Liver (tissue), 9 donors: ENCODE results near the gene GRIN2A. TPM values are rescaled to one million over a fixed set of nuclear protein-coding genes. Genes with fewer than 3 reads are reported as not detected.

Experiments used
- DNase-seq: peaks from one replicate; pipeline ENCODE4 v3.0.0-alpha.2; 2017; ENCODE audit warnings: low spot score
- H3K27ac ChIP-seq, 2 donors: one replicate each; pipeline ENCODE4 v1.7.0; 2013; ENCODE audit warnings: inconsistent platforms in 2 of 2, low read length in 2 of 2, control low read depth in 1 of 2, low read depth in 1 of 2, mild to moderate bottlenecking in 1 of 2
- H3K27me3 ChIP-seq, 4 donors: one replicate each; pipeline versions ENCODE4 v1.6.1 to v1.7.0; 2013; ENCODE audit warnings: low read length in 3 of 4, inconsistent platforms in 1 of 4, mild to moderate bottlenecking in 1 of 4, moderate library complexity in 1 of 4; ENCODE audit not compliant: control insufficient read depth in 4 of 4, insufficient read depth in 4 of 4
- H3K36me3 ChIP-seq, 4 donors: one replicate each; pipeline versions ENCODE4 v1.6.1 to v1.7.0; 2013; ENCODE audit warnings: low read length in 3 of 4, mild to moderate bottlenecking in 3 of 4, low read depth in 1 of 4, moderate library complexity in 1 of 4; ENCODE audit not compliant: control insufficient read depth in 4 of 4, insufficient read depth in 3 of 4
- H3K4me1 ChIP-seq, 4 donors: one replicate each; pipeline versions ENCODE4 v1.6.1 to v1.7.0; 2013; ENCODE audit warnings: low read length in 3 of 4, mild to moderate bottlenecking in 3 of 4, moderate library complexity in 1 of 4; ENCODE audit not compliant: control insufficient read depth in 4 of 4, insufficient read depth in 4 of 4
- H3K4me3 ChIP-seq, 3 donors: one replicate each; pipeline versions ENCODE4 v1.6.1 to v1.7.0; 2013; ENCODE audit warnings: low read length in 3 of 3, control low read depth in 1 of 3, low read depth in 1 of 3, mild to moderate bottlenecking in 1 of 3
- H3K9ac ChIP-seq, 2 donors: one replicate each; pipeline ENCODE4 v1.7.0; 2013; ENCODE audit warnings: low read length in 2 of 2, mild to moderate bottlenecking in 2 of 2, moderate library complexity in 2 of 2, control low read depth in 1 of 2, low read depth in 1 of 2
- H3K9me3 ChIP-seq, 4 donors: one replicate each; pipeline versions ENCODE4 v1.6.1 to v1.7.0; 2013; ENCODE audit warnings: low read length in 3 of 4; ENCODE audit not compliant: control insufficient read depth in 4 of 4
- EGR1 ChIP-seq, 2 donors: IDR thresholded peaks; 2 replicates each; pipeline ENCODE4 v1.6.1; 2016 to 2018; ENCODE audit warnings: antibody characterized with exemption in 2 of 2, low read depth in 2 of 2
- GABPA ChIP-seq, 2 donors: IDR thresholded peaks in 1 of 2; conservative IDR thresholded peaks in 1 of 2; 2 replicates each; pipeline ENCODE4 v1.6.1; 2016; ENCODE audit warnings: antibody characterized with exemption in 2 of 2, mild to moderate bottlenecking in 1 of 2, moderate library complexity in 1 of 2
- HNF4A ChIP-seq, 2 donors: conservative IDR thresholded peaks; 2 replicates each; pipeline ENCODE4 v1.6.1; 2016; ENCODE audit warnings: antibody characterized with exemption in 2 of 2, mild to moderate bottlenecking in 2 of 2
- HNF4G ChIP-seq: IDR thresholded peaks from 2 replicates; pipeline ENCODE4 v1.6.1; 2016; ENCODE audit warnings: antibody characterized with exemption
- JUND ChIP-seq, 2 donors: IDR thresholded peaks; 2 replicates each; pipeline ENCODE4 v1.6.1; 2016; ENCODE audit warnings: antibody characterized with exemption in 2 of 2
- RXRA ChIP-seq, 2 donors: IDR thresholded peaks; 2 replicates each; pipeline ENCODE4 v1.6.1; 2017 to 2018; ENCODE audit warnings: antibody characterized with exemption in 2 of 2, mild to moderate bottlenecking in 1 of 2
- YY1 ChIP-seq: IDR thresholded peaks from 2 replicates; pipeline ENCODE4 v1.6.1; 2016; ENCODE audit warnings: antibody characterized with exemption, mild to moderate bottlenecking
- WGBS: extraction: QIAGEN DNeasy Blood & Tissue Kit; methylation state at CpG from one replicate; pipeline ENCODE4 v1.1.7; 2013; 5-methylcytosine and 5-hydroxymethylcytosine counted together
- polyA plus RNA-seq, 2 donors: library from polyadenylated mRNA; stranded (reverse) in 1 of 2; unstranded in 1 of 2; fragments of 200-250 nt in 1 of 2; fragments of >200 nt in 1 of 2; fragmentation: Nextera tagmentation in 1 of 2; extraction: Ambion mirVana in 1 of 2; gene quantifications; one replicate each; pipeline versions ENCODE4 v1.2.1 to v1.2.3, GENCODE V29; 2013 to 2015
- total RNA-seq, 2 donors: library from RNA; depleted of rRNA; stranded (reverse); fragments of >200 nt; gene quantifications; one replicate each; pipeline ENCODE4 v1.2.3, GENCODE V29; 2014
- TF ChIP-seq, protein P1 (sequence below): IDR thresholded peaks from 2 replicates; pipeline ENCODE4 v1.6.1; 2016; ENCODE audit warnings: antibody characterized with exemption, mild to moderate bottlenecking
- TF ChIP-seq, protein P2 (sequence below): fragments of 150-350 bp; IDR thresholded peaks from 2 replicates; pipeline ENCODE4 v1.5.1; 2017; ENCODE audit warnings: improper control_type of control experiment, low read depth, low read length; ENCODE audit not compliant: missing input control
- TF ChIP-seq, protein P3 (sequence below): IDR thresholded peaks from 2 replicates; pipeline ENCODE4 v1.6.1; 2016; ENCODE audit warnings: antibody characterized with exemption
- donor health status: healthy.
- donor health status: healthy.
- donor health status: healthy.
- donor health status: healthy.
- donor health status: healthy.

Gene GRIN2A
- total and polyA plus RNA-seq, 4 donors, result under 0.01 to 0.08 (median 0.07) TPM; not detected in 1

DNA sequence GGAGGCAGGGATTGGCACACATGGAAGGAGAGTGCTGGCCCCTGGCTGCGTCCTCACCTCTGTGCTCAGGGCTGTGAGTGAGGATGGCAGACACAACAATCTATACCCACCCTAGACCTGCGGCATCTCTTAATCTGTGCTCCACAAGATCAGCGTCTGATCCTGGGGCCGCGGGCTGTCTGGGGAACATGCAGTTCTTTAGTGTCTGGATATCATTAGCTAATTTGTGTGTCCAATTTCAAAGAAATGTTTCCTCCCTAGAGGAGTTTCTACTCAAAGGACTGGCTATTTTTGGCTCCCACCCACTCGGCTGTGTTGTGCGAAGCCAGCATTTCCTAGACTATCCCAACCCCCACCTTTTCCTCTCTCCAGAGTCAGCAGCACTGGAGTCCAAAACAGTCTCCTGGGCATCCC lies 93.8 kb downstream of the GRIN2A start (continued):
- TF ChIP-seq, protein P1, sequence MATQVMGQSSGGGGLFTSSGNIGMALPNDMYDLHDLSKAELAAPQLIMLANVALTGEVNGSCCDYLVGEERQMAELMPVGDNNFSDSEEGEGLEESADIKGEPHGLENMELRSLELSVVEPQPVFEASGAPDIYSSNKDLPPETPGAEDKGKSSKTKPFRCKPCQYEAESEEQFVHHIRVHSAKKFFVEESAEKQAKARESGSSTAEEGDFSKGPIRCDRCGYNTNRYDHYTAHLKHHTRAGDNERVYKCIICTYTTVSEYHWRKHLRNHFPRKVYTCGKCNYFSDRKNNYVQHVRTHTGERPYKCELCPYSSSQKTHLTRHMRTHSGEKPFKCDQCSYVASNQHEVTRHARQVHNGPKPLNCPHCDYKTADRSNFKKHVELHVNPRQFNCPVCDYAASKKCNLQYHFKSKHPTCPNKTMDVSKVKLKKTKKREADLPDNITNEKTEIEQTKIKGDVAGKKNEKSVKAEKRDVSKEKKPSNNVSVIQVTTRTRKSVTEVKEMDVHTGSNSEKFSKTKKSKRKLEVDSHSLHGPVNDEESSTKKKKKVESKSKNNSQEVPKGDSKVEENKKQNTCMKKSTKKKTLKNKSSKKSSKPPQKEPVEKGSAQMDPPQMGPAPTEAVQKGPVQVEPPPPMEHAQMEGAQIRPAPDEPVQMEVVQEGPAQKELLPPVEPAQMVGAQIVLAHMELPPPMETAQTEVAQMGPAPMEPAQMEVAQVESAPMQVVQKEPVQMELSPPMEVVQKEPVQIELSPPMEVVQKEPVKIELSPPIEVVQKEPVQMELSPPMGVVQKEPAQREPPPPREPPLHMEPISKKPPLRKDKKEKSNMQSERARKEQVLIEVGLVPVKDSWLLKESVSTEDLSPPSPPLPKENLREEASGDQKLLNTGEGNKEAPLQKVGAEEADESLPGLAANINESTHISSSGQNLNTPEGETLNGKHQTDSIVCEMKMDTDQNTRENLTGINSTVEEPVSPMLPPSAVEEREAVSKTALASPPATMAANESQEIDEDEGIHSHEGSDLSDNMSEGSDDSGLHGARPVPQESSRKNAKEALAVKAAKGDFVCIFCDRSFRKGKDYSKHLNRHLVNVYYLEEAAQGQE, result no peak
- TF ChIP-seq, protein P2, sequence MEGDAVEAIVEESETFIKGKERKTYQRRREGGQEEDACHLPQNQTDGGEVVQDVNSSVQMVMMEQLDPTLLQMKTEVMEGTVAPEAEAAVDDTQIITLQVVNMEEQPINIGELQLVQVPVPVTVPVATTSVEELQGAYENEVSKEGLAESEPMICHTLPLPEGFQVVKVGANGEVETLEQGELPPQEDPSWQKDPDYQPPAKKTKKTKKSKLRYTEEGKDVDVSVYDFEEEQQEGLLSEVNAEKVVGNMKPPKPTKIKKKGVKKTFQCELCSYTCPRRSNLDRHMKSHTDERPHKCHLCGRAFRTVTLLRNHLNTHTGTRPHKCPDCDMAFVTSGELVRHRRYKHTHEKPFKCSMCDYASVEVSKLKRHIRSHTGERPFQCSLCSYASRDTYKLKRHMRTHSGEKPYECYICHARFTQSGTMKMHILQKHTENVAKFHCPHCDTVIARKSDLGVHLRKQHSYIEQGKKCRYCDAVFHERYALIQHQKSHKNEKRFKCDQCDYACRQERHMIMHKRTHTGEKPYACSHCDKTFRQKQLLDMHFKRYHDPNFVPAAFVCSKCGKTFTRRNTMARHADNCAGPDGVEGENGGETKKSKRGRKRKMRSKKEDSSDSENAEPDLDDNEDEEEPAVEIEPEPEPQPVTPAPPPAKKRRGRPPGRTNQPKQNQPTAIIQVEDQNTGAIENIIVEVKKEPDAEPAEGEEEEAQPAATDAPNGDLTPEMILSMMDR, result no peak
- TF ChIP-seq RXRA (IDR thresholded peaks at IDR 0.05) (no peak), EGR1 (IDR thresholded peaks at IDR 0.05; ENCODE audit: low read depth in 2 of 2) (no peak)

DNA sequence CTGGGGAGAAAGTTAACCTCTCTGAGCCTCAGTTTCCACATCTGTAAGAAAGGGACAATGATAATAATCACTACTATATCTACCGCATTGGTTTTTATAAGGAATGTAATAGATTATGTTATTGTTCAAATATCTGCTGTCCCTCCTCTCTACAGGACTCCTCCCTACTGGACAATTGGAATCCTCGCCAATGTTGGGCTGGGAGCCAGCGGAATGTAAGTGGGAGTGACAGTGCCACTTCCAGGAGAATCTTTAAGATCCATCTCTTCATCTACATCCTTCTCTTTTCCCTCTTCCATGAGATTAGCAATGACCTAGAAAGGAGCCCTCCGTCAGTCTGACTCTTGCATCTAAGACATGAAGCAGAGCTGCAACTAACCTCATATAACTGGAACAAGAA lies 95.1 kb downstream of the GRIN2A start:
- no peak overlapping the region for H3K27ac ChIP-seq
- peaks cover 0 to 10% (median 0%) of the 10 kb centered on the region in 4 donors for H3K27me3 ChIP-seq
- WGBS, result 87% methylated on average over 4 of the region's 4 CpGs

More for the DNA sequence above, 95.1 kb downstream of the GRIN2A start:
- H3K4me1 ChIP-seq, result no peaks in the 10 kb centered on the region
- TF ChIP-seq GABPA (IDR thresholded peaks at IDR 0.05 in 1 of 2, conservative IDR thresholded peaks at IDR 0.05 in 1 of 2), result no peak
- TF ChIP-seq, protein P2, result no peak
- TF ChIP-seq HNF4G, result no peak
- no peak for TF ChIP-seq JUND (IDR thresholded peaks at IDR 0.05)
- no peak for TF ChIP-seq YY1
- TF ChIP-seq, protein P3, sequence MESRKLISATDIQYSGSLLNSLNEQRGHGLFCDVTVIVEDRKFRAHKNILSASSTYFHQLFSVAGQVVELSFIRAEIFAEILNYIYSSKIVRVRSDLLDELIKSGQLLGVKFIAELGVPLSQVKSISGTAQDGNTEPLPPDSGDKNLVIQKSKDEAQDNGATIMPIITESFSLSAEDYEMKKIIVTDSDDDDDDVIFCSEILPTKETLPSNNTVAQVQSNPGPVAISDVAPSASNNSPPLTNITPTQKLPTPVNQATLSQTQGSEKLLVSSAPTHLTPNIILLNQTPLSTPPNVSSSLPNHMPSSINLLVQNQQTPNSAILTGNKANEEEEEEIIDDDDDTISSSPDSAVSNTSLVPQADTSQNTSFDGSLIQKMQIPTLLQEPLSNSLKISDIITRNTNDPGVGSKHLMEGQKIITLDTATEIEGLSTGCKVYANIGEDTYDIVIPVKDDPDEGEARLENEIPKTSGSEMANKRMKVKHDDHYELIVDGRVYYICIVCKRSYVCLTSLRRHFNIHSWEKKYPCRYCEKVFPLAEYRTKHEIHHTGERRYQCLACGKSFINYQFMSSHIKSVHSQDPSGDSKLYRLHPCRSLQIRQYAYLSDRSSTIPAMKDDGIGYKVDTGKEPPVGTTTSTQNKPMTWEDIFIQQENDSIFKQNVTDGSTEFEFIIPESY, result no peak
- no peak for TF ChIP-seq HNF4A (conservative IDR thresholded peaks at IDR 0.05)
- TF ChIP-seq, protein P1, result no peak
- no peak overlapping the region for H3K9ac ChIP-seq
- DNase-seq, result no peak
- no peaks in the 10 kb centered on the region for H3K9me3 ChIP-seq
- H3K36me3 ChIP-seq, result peaks cover 0 to 1% (median 0%) of the 10 kb centered on the region in 4 donors
- no peak overlapping the region for H3K4me3 ChIP-seq
